ENCODE results near the gene POU6F2.
"Not testable (repeated sequence)": the region's sequence is repeated elsewhere in the genome, so short reads cannot be mapped to it uniquely, and the experiment has no call there.

POU6F2 gene

GRCh38 chr7:39187130-39187529 lies 209.4 kb downstream of the POU6F2 start:
- ATAC-seq: no peak
- DNase-seq: no peak

- no peak for DNase-seq
These were observed 214.8 kb downstream of the POU6F2 start for GRCh38 chr7:39192476-39192875.

GRCh38 chr7:39194388-39194787 lies 216.7 kb downstream of the POU6F2 start:
- not testable (repeated sequence) for DNase-seq, ATAC-seq

More at GRCh38 chr7:39192476-39192875, 214.8 kb downstream of the POU6F2 start:
- no peak for ATAC-seq

GRCh38 chr7:39195967-39196366 lies 218.3 kb downstream of the POU6F2 start:
- DNase-seq: no peak
- ATAC-seq: no peak

GRCh38 chr7:39197831-39198230 lies 220.1 kb downstream of the POU6F2 start:
- ATAC-seq (no peak), DNase-seq (no peak)

- no peak for DNase-seq
These were observed 220.8 kb downstream of the POU6F2 start for GRCh38 chr7:39198556-39198955.

GRCh38 chr7:39199006-39199405 lies 221.3 kb downstream of the POU6F2 start:
- DNase-seq: no peak
- ATAC-seq: no peak

More at GRCh38 chr7:39198556-39198955, 220.8 kb downstream of the POU6F2 start:
- no peak for ATAC-seq

GRCh38 chr7:39199951-39200350 lies 222.2 kb downstream of the POU6F2 start:
- ATAC-seq: no peak
- DNase-seq: no peak

GRCh38 chr7:39202041-39202440 lies 224.3 kb downstream of the POU6F2 start:
- ATAC-seq: no peak
- DNase-seq: no peak

GRCh38 chr7:39210362-39210761 lies 232.7 kb downstream of the POU6F2 start:
- DNase-seq (no peak), ATAC-seq (no peak)

- ATAC-seq (no peak), DNase-seq (no peak)
These were observed 233.9 kb downstream of the POU6F2 start for GRCh38 chr7:39211581-39211980.

- no peak for DNase-seq
- no peak for ATAC-seq
These were observed 235.2 kb downstream of the POU6F2 start for GRCh38 chr7:39212876-39213275.

GRCh38 chr7:39217783-39218182 lies 240.1 kb downstream of the POU6F2 start:
- DNase-seq: no peak
- ATAC-seq: no peak

- no peak for DNase-seq
- no peak for ATAC-seq
These were observed 242.2 kb downstream of the POU6F2 start for GRCh38 chr7:39219869-39220268.

GRCh38 chr7:39221901-39222300 lies 244.2 kb downstream of the POU6F2 start:
- ATAC-seq (no peak), DNase-seq (no peak)

- DNase-seq: no peak
- ATAC-seq: no peak
These were observed 251.2 kb downstream of the POU6F2 start for GRCh38 chr7:39228946-39229345.

GRCh38 chr7:39233851-39234529 lies 256.3 kb downstream of the POU6F2 start:
- no peak for DNase-seq
- ATAC-seq: no peak

- ATAC-seq: no peak
- no peak for DNase-seq
These were observed 260.6 kb downstream of the POU6F2 start for GRCh38 chr7:39238234-39238869.

GRCh38 chr7:39240864-39241263 lies 263.2 kb downstream of the POU6F2 start:
- DNase-seq (no peak), ATAC-seq (no peak)

- no peak for DNase-seq
- ATAC-seq: no peak
These were observed 269.9 kb downstream of the POU6F2 start for GRCh38 chr7:39247576-39247975.

GRCh38 chr7:39248041-39248691 lies 270.5 kb downstream of the POU6F2 start:
- DNase-seq (no peak), ATAC-seq (no peak)

GRCh38 chr7:39248692-39249090 lies 271.0 kb downstream of the POU6F2 start:
- ATAC-seq (no peak), DNase-seq (no peak)

GRCh38 chr7:39249635-39250152 lies 272.0 kb downstream of the POU6F2 start:
- ATAC-seq (no peak), DNase-seq (no peak)

All from stimulated activated naive CD8-positive, alpha-beta T cell treated with anti-CD3 and anti-CD28 coated beads, Interleukin-15, Interleukin-2, amounts not matched to agents 100 U/mL and 50 U/mL, for 24 hours (primary cell).